IMR-90 (cell line): ENCODE data around the gene VPS8. TPM values are rescaled to one million over a fixed set of nuclear protein-coding genes. Genes with fewer than 3 reads are reported as not detected.

ENCODE experiments used
- ATAC-seq: fragments of 200-7000 bp; cut with Tn5 transposase; 2 replicates; pipeline ENCODE4 v1.9.1; 2020; ENCODE audit warnings: low read depth, mild to moderate bottlenecking, moderate library complexity
- BruUV-seq: library from RNA; stranded (reverse); fragments of 400-500 nt; replicated peaks from 2 replicates; lab custom pipeline; 2021; lab: Mats Ljungman, UMichigan
- CTCF ChIA-PET: fragments of 300-600 bp; formaldehyde crosslinking; extraction: SDS; loops from one replicate; lab custom pipeline; 2021; ENCODE audit warnings: antibody characterized with exemption; lab: Yijun Ruan, JAX
- POLR2A ChIA-PET: fragments of 300-600 bp; sonication (Branson Sonifier 250); formaldehyde crosslinking; loops from one replicate; lab custom pipeline; 2022; ENCODE audit warnings: antibody characterized with exemption; ENCODE audit not compliant: unreplicated experiment; lab: Charles Lee
- DNase-seq: peaks from one replicate; pipeline ENCODE4 v3.0.0; 2013
- H2AFZ ChIP-seq: replicated peaks from 2 replicates; pipeline ENCODE3; 2013; ENCODE audit warnings: low read length, mild to moderate bottlenecking; ENCODE audit not compliant: poor library complexity
- H2AK5ac ChIP-seq: 2 replicates; pipeline ENCODE4 v1.6.1; 2013; ENCODE audit warnings: low read depth, low read length, inconsistent platforms
- H2AK9ac ChIP-seq: replicated peaks from 2 replicates; pipeline ENCODE3; 2013; ENCODE audit warnings: mild to moderate bottlenecking, low read depth, low read length, moderate library complexity; ENCODE audit not compliant: poor library complexity
- H2BK120ac ChIP-seq: 2 replicates; pipeline ENCODE4 v1.6.1; 2013; ENCODE audit warnings: low read depth, low read length, inconsistent platforms
- H2BK15ac ChIP-seq: 3 replicates; pipeline ENCODE4 v1.6.1; 2013; ENCODE audit warnings: low read depth, low read length, inconsistent platforms
- H2BK20ac ChIP-seq: 2 replicates; pipeline ENCODE4 v1.6.1; 2013; ENCODE audit warnings: low read depth, mild to moderate bottlenecking, inconsistent platforms, low read length, moderate library complexity
- H2BK5ac ChIP-seq: 2 replicates; pipeline ENCODE4 v1.6.1; 2013; ENCODE audit warnings: mild to moderate bottlenecking, low read depth, low read length, inconsistent platforms; ENCODE audit not compliant: poor library complexity, severe bottlenecking
- H3K14ac ChIP-seq: replicated peaks from 2 replicates; pipeline ENCODE4 v1.6.1; 2013; ENCODE audit warnings: low read depth, low read length, inconsistent platforms
- H3K18ac ChIP-seq: 2 replicates; pipeline ENCODE4 v1.6.1; 2013; ENCODE audit warnings: low read depth, low read length, control low read depth
- H3K23ac ChIP-seq: 2 replicates; pipeline ENCODE4 v1.6.1; 2013; ENCODE audit warnings: low read depth, low read length, inconsistent platforms
- H3K27ac ChIP-seq: 2 replicates; pipeline ENCODE4 v1.5.1; 2013; ENCODE audit warnings: mild to moderate bottlenecking, control low read depth, low read length; ENCODE audit not compliant: insufficient read depth
- H3K27me3 ChIP-seq: 2 replicates; pipeline ENCODE4 v1.6.1; 2013; ENCODE audit warnings: low read length; ENCODE audit not compliant: control insufficient read depth, insufficient read depth
- H3K36me3 ChIP-seq: 2 replicates; pipeline ENCODE4 v1.6.1; 2013; ENCODE audit warnings: low read length, mixed read lengths; ENCODE audit not compliant: control insufficient read depth, insufficient read depth
- H3K4ac ChIP-seq: 2 replicates; pipeline ENCODE4 v1.6.1; 2013; ENCODE audit warnings: low read depth, low read length, inconsistent platforms
- H3K4me1 ChIP-seq: 2 replicates; pipeline ENCODE4 v1.6.1; 2013; ENCODE audit warnings: low read length, mixed read lengths; ENCODE audit not compliant: control insufficient read depth, insufficient read depth
- H3K4me2 ChIP-seq: 2 replicates; pipeline ENCODE4 v1.6.1; 2013; ENCODE audit warnings: low read depth, mild to moderate bottlenecking, control low read depth, low read length, moderate library complexity
- H3K4me3 ChIP-seq: 2 replicates; pipeline ENCODE4 v1.5.1; 2013; ENCODE audit warnings: low read depth, mild to moderate bottlenecking, control low read depth, low read length, moderate library complexity; ENCODE audit not compliant: insufficient read depth
- H3K56ac ChIP-seq: 2 replicates; pipeline ENCODE4 v1.6.1; 2013; ENCODE audit warnings: low read length, inconsistent platforms; ENCODE audit not compliant: insufficient read depth; ENCODE audit errors: extremely low read depth
- H3K79me1 ChIP-seq, 2 experiments: 2 replicates each; pipeline ENCODE4 v1.6.1; 2013; ENCODE audit warnings: low read length in 2 of 2, inconsistent platforms in 1 of 2, low read depth in 1 of 2
- H3K9ac ChIP-seq: 2 replicates; pipeline ENCODE4 v1.6.1; 2013; ENCODE audit warnings: low read depth, low read length, control low read depth
- H3K9me1 ChIP-seq: 2 replicates; pipeline ENCODE4 v1.6.1; 2013; ENCODE audit warnings: low read length, inconsistent platforms; ENCODE audit not compliant: insufficient read depth
- H3K9me3 ChIP-seq: 2 replicates; pipeline ENCODE4 v1.6.1; 2013; ENCODE audit warnings: low read length; ENCODE audit not compliant: control insufficient read depth, insufficient read depth
- H4K20me1 ChIP-seq: 2 replicates; pipeline ENCODE4 v1.6.1; 2013; ENCODE audit warnings: low read length, inconsistent platforms; ENCODE audit not compliant: insufficient read depth
- H4K5ac ChIP-seq: 2 replicates; pipeline ENCODE4 v1.6.1; 2013; ENCODE audit warnings: mild to moderate bottlenecking, low read depth, low read length, control low read depth
- H4K8ac ChIP-seq, 2 experiments: 2 replicates each; pipeline ENCODE4 v1.6.1; 2013; ENCODE audit warnings: low read depth in 2 of 2, low read length in 2 of 2, control low read depth in 1 of 2, inconsistent platforms in 1 of 2
- H4K91ac ChIP-seq: 2 replicates; pipeline ENCODE4 v1.6.1; 2013; ENCODE audit warnings: low read depth, low read length, inconsistent platforms; ENCODE audit not compliant: insufficient read depth
- CHD1 ChIP-seq: IDR thresholded peaks from 2 replicates; pipeline ENCODE4 v1.6.1; 2012; ENCODE audit warnings: low read depth, low read length, improper control_type of control experiment
- ELK1 ChIP-seq: fragments of 150-350 bp; IDR thresholded peaks from 2 replicates; pipeline ENCODE4 v1.6.1; 2016; ENCODE audit warnings: low read depth, mild to moderate bottlenecking, low read length, moderate library complexity, borderline replicate concordance
- FOS ChIP-seq: fragments of 150-350 bp; IDR thresholded peaks from 2 replicates; pipeline ENCODE4 v1.6.1; 2016; ENCODE audit warnings: low read depth, low read length
- MAFK ChIP-seq: IDR thresholded peaks from 2 replicates; pipeline ENCODE4 v1.6.1; 2012; ENCODE audit warnings: low read depth, low read length, improper control_type of control experiment
- MAZ ChIP-seq: IDR thresholded peaks from 2 replicates; pipeline ENCODE4 v1.6.1; 2012; ENCODE audit warnings: low read depth, mild to moderate bottlenecking, low read length, improper control_type of control experiment, moderate library complexity, borderline replicate concordance
- MXI1 ChIP-seq: IDR thresholded peaks from 2 replicates; pipeline ENCODE4 v1.6.1; 2012; ENCODE audit warnings: low read depth, mild to moderate bottlenecking, low read length, moderate library complexity, borderline replicate concordance
- NFE2L2 ChIP-seq: fragments of 150-350 bp; IDR thresholded peaks from 2 replicates; pipeline ENCODE4 v1.6.1; 2016; ENCODE audit warnings: low read depth, mild to moderate bottlenecking, low read length
- POLR2A ChIP-seq: IDR thresholded peaks from 2 replicates; pipeline ENCODE4 v1.6.1; 2012; ENCODE audit warnings: mild to moderate bottlenecking, low read depth, low read length
- RAD21 ChIP-seq: IDR thresholded peaks from 2 replicates; pipeline ENCODE4 v1.6.1; 2012; ENCODE audit warnings: low read length, improper control_type of control experiment
- WGBS, 2 experiments: methylation state at CpG; one replicate each; pipeline versions ENCODE4 v1.1.5 to v1.1.7; 2013; ENCODE audit warnings: missing lambda C conversion rate in 2 of 2; ENCODE audit not compliant: insufficient read length in 1 of 2; ENCODE audit errors: extremely low coverage in 2 of 2; 5-methylcytosine and 5-hydroxymethylcytosine counted together
- dilution Hi-C: fragments of 300-500 bp; cut with HindIII; formaldehyde crosslinking; loops from one replicate; pipeline ENCODE4 v1.14.3; 2018; ENCODE audit warnings: low sequenced_read_pairs; ENCODE audit not compliant: unreplicated experiment
- in situ Hi-C: fragments of 300-500 bp; cut with MboI; formaldehyde crosslinking; loops from 3 replicates; pipeline ENCODE4 v1.14.3; 2019; ENCODE audit warnings: low sequenced_read_pairs, inconsistent platforms, mixed read lengths
- intact Hi-C: fragments of 100-400 bp; cut with micrococcal nuclease; formaldehyde crosslinking; loops from 2 replicates; pipeline ENCODE4 v1.10.0; 2022
- polyA plus RNA-seq, 3 experiments: library from polyadenylated mRNA; depleted of rRNA; stranded (reverse); fragments of >200 nt; gene quantifications; 2 replicates each; pipeline ENCODE4 v1.2.3, GENCODE V29; 2012; ENCODE audit warnings: low replicate concordance in 1 of 3
- total RNA-seq: library from RNA; depleted of rRNA; stranded (reverse); fragments of >200 nt; gene quantifications from 2 replicates; pipeline ENCODE4 v1.2.3, GENCODE V29; 2012

VPS8 gene
- total and polyA plus RNA-seq, 2 of the 4 experiments (the other 2 are of a cell fraction) = 14.0 to 56.1 TPM

GRCh38 chr3:184911570-184911969, 99.6 kb downstream of the VPS8 start:
- intact Hi-C loops = no loop called here
- Histone ChIP-seq H2BK15ac (no peak overlapping the region), H2BK120ac (no peak overlapping the region), H2BK5ac (no peak overlapping the region), H3K79me1 (no peaks in the 10 kb centered on the region), H3K56ac (no peak overlapping the region), H2AFZ (no peak overlapping the region), H3K14ac (no peak overlapping the region), H3K9me3 (no peaks in the 10 kb centered on the region), H4K20me1 (no peaks in the 10 kb centered on the region), H3K4ac (no peak overlapping the region), H4K5ac (no peak overlapping the region), H2AK9ac (no peak overlapping the region), H4K91ac (no peak overlapping the region), H3K36me3 (peaks cover 4% of the 10 kb centered on the region; the same call in 1 of the 2 replicates), H3K9ac (no peak overlapping the region), H3K4me2 (no peak overlapping the region), H2AK5ac (no peak overlapping the region), H3K18ac (no peak overlapping the region), H3K4me1 (no peaks in the 10 kb centered on the region), H3K23ac (no peak overlapping the region), H3K4me3 (no peak overlapping the region), H3K27me3 (no peaks in the 10 kb centered on the region), H3K9me1 (peaks cover 2% of the 10 kb centered on the region; the same call in 1 of the 2 replicates), H2BK20ac (no peak overlapping the region), H4K8ac (no peak overlapping the region), H3K27ac (no peak overlapping the region)
- ATAC-seq (no peak), DNase-seq (no peak)
- dilution Hi-C loops = no loop called here
- BruUV-seq = no TSS peak
- POLR2A ChIA-PET = no interaction called here
- CTCF ChIA-PET = interaction anchor here (0.7 kb wide), 1 partner anchor 14 kb away, joined by 3 read pairs; no protein-coding TSS in a partner anchor
- WGBS, 2 experiments = no CpG with 5 or more reads among the region's 4 CpGs
- in situ Hi-C loops = no loop called here
- TF ChIP-seq MAZ (no peak), MXI1 (no peak), POLR2A (no peak), MAFK (no peak), RAD21 (no peak), FOS (no peak), NFE2L2 (no peak), ELK1 (no peak), CHD1 (no peak)
